ENCODE results near the gene SLC16A6.
"Not testable (repeated sequence)": the region's sequence is repeated elsewhere in the genome, so short reads cannot be mapped to it uniquely, and the experiment has no call there.

DNA sequence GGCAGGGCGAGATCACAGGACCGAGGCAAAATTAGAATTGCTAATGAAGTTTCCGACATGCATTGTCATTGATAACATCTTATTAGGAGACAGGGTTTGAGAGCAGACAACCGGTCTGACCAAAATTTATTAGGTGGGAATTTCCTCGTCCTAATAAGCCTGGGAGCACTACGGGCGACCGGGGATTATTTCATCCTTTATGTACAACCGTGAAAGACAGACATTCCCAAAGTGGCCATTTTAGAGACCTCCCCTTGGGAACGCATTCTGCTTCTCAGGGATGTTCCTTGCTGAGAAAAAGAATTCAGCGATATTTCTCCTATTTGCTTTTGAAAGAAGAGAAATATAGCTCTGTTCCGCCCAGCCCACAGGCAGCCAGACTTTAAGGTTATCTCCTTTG lies 41.0 kb upstream of the SLC16A6 start:
- TF ChIP-seq, protein P1, sequence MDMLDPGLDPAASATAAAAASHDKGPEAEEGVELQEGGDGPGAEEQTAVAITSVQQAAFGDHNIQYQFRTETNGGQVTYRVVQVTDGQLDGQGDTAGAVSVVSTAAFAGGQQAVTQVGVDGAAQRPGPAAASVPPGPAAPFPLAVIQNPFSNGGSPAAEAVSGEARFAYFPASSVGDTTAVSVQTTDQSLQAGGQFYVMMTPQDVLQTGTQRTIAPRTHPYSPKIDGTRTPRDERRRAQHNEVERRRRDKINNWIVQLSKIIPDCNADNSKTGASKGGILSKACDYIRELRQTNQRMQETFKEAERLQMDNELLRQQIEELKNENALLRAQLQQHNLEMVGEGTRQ (IDR thresholded peaks at IDR 0.05; ENCODE audit: low read depth, low read length), result not testable (repeated sequence)
- not testable (repeated sequence) for TF ChIP-seq POLR2A (IDR thresholded peaks at IDR 0.05; ENCODE audit: low read depth, low read length); CHD1 (IDR thresholded peaks at IDR 0.05; ENCODE audit: low read depth, low read length); MXI1 (IDR thresholded peaks at IDR 0.05; ENCODE audit: borderline replicate concordance, low read depth, low read length); RCOR1 (IDR thresholded peaks at IDR 0.05; ENCODE audit: insufficient replicate concordance, low read length)
- TF ChIP-seq, protein P2, sequence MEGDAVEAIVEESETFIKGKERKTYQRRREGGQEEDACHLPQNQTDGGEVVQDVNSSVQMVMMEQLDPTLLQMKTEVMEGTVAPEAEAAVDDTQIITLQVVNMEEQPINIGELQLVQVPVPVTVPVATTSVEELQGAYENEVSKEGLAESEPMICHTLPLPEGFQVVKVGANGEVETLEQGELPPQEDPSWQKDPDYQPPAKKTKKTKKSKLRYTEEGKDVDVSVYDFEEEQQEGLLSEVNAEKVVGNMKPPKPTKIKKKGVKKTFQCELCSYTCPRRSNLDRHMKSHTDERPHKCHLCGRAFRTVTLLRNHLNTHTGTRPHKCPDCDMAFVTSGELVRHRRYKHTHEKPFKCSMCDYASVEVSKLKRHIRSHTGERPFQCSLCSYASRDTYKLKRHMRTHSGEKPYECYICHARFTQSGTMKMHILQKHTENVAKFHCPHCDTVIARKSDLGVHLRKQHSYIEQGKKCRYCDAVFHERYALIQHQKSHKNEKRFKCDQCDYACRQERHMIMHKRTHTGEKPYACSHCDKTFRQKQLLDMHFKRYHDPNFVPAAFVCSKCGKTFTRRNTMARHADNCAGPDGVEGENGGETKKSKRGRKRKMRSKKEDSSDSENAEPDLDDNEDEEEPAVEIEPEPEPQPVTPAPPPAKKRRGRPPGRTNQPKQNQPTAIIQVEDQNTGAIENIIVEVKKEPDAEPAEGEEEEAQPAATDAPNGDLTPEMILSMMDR (conservative IDR thresholded peaks at IDR 0.05; ENCODE audit: low read depth, low read length), result not testable (repeated sequence)
- TF ChIP-seq, protein P3, sequence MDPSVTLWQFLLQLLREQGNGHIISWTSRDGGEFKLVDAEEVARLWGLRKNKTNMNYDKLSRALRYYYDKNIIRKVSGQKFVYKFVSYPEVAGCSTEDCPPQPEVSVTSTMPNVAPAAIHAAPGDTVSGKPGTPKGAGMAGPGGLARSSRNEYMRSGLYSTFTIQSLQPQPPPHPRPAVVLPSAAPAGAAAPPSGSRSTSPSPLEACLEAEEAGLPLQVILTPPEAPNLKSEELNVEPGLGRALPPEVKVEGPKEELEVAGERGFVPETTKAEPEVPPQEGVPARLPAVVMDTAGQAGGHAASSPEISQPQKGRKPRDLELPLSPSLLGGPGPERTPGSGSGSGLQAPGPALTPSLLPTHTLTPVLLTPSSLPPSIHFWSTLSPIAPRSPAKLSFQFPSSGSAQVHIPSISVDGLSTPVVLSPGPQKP (IDR thresholded peaks at IDR 0.05; ENCODE audit: borderline replicate concordance, low read depth, low read length), result not testable (repeated sequence)
